Muscle layer of colon (tissue), 2 donors: ENCODE data around the gene AK3.
"Not testable (repeated sequence)": the region's sequence is repeated elsewhere in the genome, so short reads cannot be mapped to it uniquely, and the experiment has no call there.

Experiments used
- H3K27ac ChIP-seq: one replicate; pipeline ENCODE4 v1.7.0; 2013; ENCODE audit warnings: low read depth, mild to moderate bottlenecking, low read length, moderate library complexity
- H3K27me3 ChIP-seq, 2 donors: one replicate each; pipeline ENCODE4 v1.7.0; 2013; ENCODE audit warnings: low read length in 2 of 2, mild to moderate bottlenecking in 2 of 2; ENCODE audit not compliant: insufficient read depth in 2 of 2, control insufficient read depth in 1 of 2
- H3K36me3 ChIP-seq: one replicate; pipeline ENCODE4 v1.7.0; 2013; ENCODE audit warnings: mild to moderate bottlenecking, low read length; ENCODE audit not compliant: insufficient read depth
- H3K4me1 ChIP-seq: one replicate; pipeline ENCODE4 v1.7.0; 2013; ENCODE audit warnings: mild to moderate bottlenecking, low read length; ENCODE audit not compliant: insufficient read depth
- H3K4me3 ChIP-seq, 2 donors: one replicate each; pipeline ENCODE4 v1.7.0; 2013; ENCODE audit warnings: low read length in 2 of 2, low read depth in 1 of 2, mild to moderate bottlenecking in 1 of 2, moderate library complexity in 1 of 2
- H3K9ac ChIP-seq: one replicate; pipeline ENCODE4 v1.7.0; 2013; ENCODE audit warnings: low read length
- H3K9me3 ChIP-seq: one replicate; pipeline ENCODE4 v1.7.0; 2013; ENCODE audit warnings: mild to moderate bottlenecking, low read length
- donor health status: abdominal sarcoma.
- donor health status: Adenocarcinoma of cecum.

Gene AK3

GRCh38 chr9:4769321-4770080 lies 28.5 kb upstream of the AK3 start:
- Histone ChIP-seq H3K9ac (no peak overlapping the region), H3K4me3 (no peak overlapping the region), H3K27me3 (no peaks in the 10 kb centered on the region), H3K4me1 (no peaks in the 10 kb centered on the region), H3K9me3 (no peaks in the 10 kb centered on the region), H3K36me3 (no peaks in the 10 kb centered on the region), H3K27ac (no peak overlapping the region)

- Histone ChIP-seq H3K36me3 (no peaks in the 10 kb centered on the region), H3K4me1 (no peaks in the 10 kb centered on the region), H3K4me3 (no peak overlapping the region), H3K9ac (no peak overlapping the region), H3K27me3 (no peaks in the 10 kb centered on the region), H3K9me3 (no peaks in the 10 kb centered on the region), H3K27ac (no peak overlapping the region)
Measured at GRCh38 chr9:4768681-4769080, 27.7 kb upstream of the AK3 start.

GRCh38 chr9:4764033-4764432 lies 23.0 kb upstream of the AK3 start:
- no peak overlapping the region for H3K27ac ChIP-seq
- no peak overlapping the region for H3K9ac ChIP-seq
- no peak overlapping the region for H3K4me3 ChIP-seq
- no peaks in the 10 kb centered on the region for H3K9me3 ChIP-seq
- no peaks in the 10 kb centered on the region for H3K27me3 ChIP-seq
- no peaks in the 10 kb centered on the region for H3K36me3 ChIP-seq
- H3K4me1 ChIP-seq, result peaks cover 5% of the 10 kb centered on the region

- peaks cover 5% of the 10 kb centered on the region for H3K4me1 ChIP-seq
- H3K27me3 ChIP-seq, result no peaks in the 10 kb centered on the region
- H3K36me3 ChIP-seq, result no peaks in the 10 kb centered on the region
- no peak overlapping the region for H3K27ac ChIP-seq
- H3K9ac ChIP-seq, result no peak overlapping the region
- H3K4me3 ChIP-seq, result no peak overlapping the region
- H3K9me3 ChIP-seq, result no peaks in the 10 kb centered on the region
Measured at GRCh38 chr9:4762886-4763541, 22.0 kb upstream of the AK3 start.

- Histone ChIP-seq H3K9me3 (no peaks in the 10 kb centered on the region), H3K27ac (no peak overlapping the region), H3K9ac (no peak overlapping the region), H3K36me3 (no peaks in the 10 kb centered on the region), H3K4me1 (peaks cover 5% of the 10 kb centered on the region), H3K27me3 (no peaks in the 10 kb centered on the region), H3K4me3 (no peak overlapping the region)
Measured at GRCh38 chr9:4762108-4762885, 21.3 kb upstream of the AK3 start.

GRCh38 chr9:4760122-4760521 lies 19.1 kb upstream of the AK3 start:
- no peaks in the 10 kb centered on the region for H3K9me3 ChIP-seq
- H3K4me3 ChIP-seq, result no peak overlapping the region
- H3K36me3 ChIP-seq, result no peaks in the 10 kb centered on the region
- H3K27ac ChIP-seq, result no peak overlapping the region
- no peak overlapping the region for H3K9ac ChIP-seq
- peaks cover 5% of the 10 kb centered on the region for H3K4me1 ChIP-seq
- no peaks in the 10 kb centered on the region for H3K27me3 ChIP-seq

- H3K9ac ChIP-seq, result no peak overlapping the region
- no peaks in the 10 kb centered on the region for H3K4me1 ChIP-seq
- no peaks in the 10 kb centered on the region for H3K36me3 ChIP-seq
- H3K27ac ChIP-seq, result no peak overlapping the region
- H3K27me3 ChIP-seq, result no peaks in the 10 kb centered on the region
- H3K9me3 ChIP-seq, result no peaks in the 10 kb centered on the region
- no peak overlapping the region for H3K4me3 ChIP-seq
Measured at GRCh38 chr9:4756420-4756819, 15.4 kb upstream of the AK3 start.

GRCh38 chr9:4755026-4755609 lies 14.1 kb upstream of the AK3 start:
- no peak overlapping the region for H3K4me3 ChIP-seq
- H3K36me3 ChIP-seq, result no peaks in the 10 kb centered on the region
- no peak overlapping the region for H3K9ac ChIP-seq
- H3K4me1 ChIP-seq, result no peaks in the 10 kb centered on the region
- no peak overlapping the region for H3K27ac ChIP-seq
- H3K27me3 ChIP-seq, result no peaks in the 10 kb centered on the region
- H3K9me3 ChIP-seq, result no peaks in the 10 kb centered on the region

- not testable (repeated sequence) for H3K27me3 ChIP-seq, H3K27ac ChIP-seq, H3K4me1 ChIP-seq, H3K9me3 ChIP-seq, H3K4me3 ChIP-seq, H3K36me3 ChIP-seq, H3K9ac ChIP-seq
Measured at GRCh38 chr9:4754530-4754929, 13.5 kb upstream of the AK3 start.

GRCh38 chr9:4750023-4750673 lies 9.1 kb upstream of the AK3 start:
- Histone ChIP-seq H3K9ac (no peak overlapping the region), H3K36me3 (no peaks in the 10 kb centered on the region), H3K4me1 (no peaks in the 10 kb centered on the region), H3K27me3 (no peaks in the 10 kb centered on the region), H3K4me3 (no peak overlapping the region), H3K9me3 (no peaks in the 10 kb centered on the region), H3K27ac (no peak overlapping the region)

GRCh38 chr9:4748612-4749011 lies 7.6 kb upstream of the AK3 start:
- Histone ChIP-seq H3K9ac (no peak overlapping the region), H3K36me3 (no peaks in the 10 kb centered on the region), H3K4me1 (no peaks in the 10 kb centered on the region), H3K27me3 (no peaks in the 10 kb centered on the region), H3K4me3 (no peak overlapping the region), H3K9me3 (no peaks in the 10 kb centered on the region), H3K27ac (no peak overlapping the region)
